ENCODE results near the gene CNTN2.
A peak's percentile ranks its signal among the peaks of the same experiment; 100 is the strongest.

CNTN2 gene

GRCh38 chr1:205075642-205076155 is 32.7 kb downstream of the CNTN2 start:
- no peak for DNase-seq

DNA sequence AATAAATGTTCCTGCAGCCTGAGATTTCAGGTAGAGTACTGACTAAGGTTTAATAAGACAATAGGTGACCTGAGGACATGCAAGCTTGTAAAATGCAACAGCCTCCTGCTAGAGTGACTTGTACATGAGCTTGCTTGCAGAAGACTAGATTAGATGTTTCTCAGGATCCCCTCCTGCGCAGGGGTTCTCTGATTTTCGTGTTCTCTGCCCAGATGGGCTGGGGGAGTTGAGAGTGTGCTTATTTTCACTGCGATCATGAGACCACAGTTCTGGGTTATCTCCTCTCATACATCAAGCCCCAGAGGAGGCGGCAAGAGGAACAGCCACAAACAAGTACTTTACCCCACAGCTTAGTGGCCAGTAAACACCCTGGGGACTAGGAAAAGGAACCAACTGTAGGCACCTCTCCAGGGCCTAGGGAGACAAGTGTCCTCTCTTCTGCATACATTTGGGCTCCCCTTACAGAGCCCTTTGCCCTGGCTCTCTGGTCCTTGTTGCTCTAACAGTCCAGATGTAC is 33.3 kb downstream of the CNTN2 start:
- DNase-seq = no peak

GRCh38 chr1:205077158-205077933 is 34.3 kb downstream of the CNTN2 start:
- no peak for DNase-seq

- DNase-seq = no peak
Measured at GRCh38 chr1:205077934-205078311, 34.9 kb downstream of the CNTN2 start.

- DNase-seq = no peak
Measured at GRCh38 chr1:205082431-205082830, 39.4 kb downstream of the CNTN2 start.

- no peak for DNase-seq
Measured at GRCh38 chr1:205084360-205084759, 41.3 kb downstream of the CNTN2 start, which contains the start of gene TMEM81. Gene TMEM81, minus strand, starts transcription at chr1:205084460. Its CDS starts 140 bp downstream, at chr1:205084320.

DNA sequence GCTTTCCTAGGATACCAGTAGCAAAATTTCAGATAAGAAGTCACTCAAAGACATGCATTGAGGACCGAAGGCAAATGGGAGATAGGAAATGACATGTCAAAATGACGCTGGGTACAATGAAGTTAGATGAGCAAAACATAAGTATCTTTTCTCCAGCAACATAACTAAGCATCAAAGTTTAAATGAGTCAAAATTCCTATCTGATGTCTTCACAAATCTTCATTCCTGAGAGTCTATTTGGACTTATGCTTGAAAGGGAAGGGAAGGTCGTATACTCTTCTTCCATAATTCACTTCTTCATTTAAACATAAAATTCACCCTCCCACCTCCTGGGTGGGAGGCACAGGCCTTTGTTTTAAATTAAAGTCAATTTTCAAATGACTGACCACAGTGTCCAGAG is 45.3 kb downstream of the CNTN2 start:
- DNase-seq = no peak

- no peak for DNase-seq
Measured at GRCh38 chr1:205091043-205091740, 48.2 kb downstream of the CNTN2 start.

DNA sequence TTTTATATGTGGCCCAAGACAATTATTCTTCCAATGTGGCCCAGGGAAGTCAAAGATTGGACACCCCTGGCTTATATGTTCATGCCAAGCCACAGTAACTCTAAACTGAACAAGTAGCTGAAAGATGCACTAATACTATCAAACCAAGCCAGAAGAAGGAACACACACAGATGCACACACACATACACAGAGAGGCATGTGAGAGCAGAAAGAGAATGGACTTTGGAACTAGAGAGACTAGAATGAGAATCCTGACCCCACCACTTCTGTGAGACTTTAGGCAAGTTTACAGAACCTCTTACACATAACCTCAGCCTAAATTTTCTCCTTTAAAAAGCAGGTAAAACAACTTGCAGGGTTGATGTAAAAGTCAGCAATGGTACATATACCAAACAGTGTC is 52.4 kb downstream of the CNTN2 start:
- no peak for DNase-seq

DNA sequence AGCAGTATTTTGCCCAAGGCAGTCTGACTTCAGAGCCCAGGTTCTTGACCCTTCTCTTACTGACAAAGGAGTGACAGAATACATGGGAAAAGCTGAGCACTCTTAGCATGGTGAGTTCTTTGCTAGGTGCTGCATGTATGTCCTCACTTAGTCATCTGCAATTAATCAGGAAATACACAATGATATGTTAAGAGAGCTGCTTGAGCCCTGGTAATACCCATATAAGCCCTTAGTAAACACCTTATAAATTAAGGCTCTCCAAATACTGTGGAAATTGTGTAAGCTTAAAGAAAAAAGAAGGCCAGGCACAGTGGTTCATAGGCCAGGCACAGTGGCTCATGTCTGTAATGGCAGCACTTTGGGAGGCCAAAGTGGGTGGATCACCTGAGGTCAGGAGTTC is 55.2 kb downstream of the CNTN2 start:
- DNase-seq = no peak

DNA sequence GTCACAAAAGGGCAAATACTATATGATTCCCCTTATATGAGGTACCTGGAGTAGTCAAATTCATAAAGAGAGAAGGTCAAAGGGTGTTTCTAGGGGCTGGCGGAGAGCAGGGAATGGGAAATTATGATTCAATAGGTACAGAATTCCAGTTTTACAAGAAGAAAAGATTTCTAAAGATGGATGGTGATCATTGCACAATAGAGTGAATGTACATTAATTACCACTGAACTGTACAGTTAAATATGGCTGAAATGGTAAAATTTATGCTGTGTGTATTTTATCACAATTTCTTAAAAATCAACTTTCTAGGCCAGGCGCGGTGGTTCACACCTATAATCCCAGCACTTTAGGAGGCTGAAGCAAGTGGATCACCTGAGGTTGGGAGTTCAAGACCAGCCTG is 59.4 kb downstream of the CNTN2 start:
- DNase-seq = no peak

- DNase-seq = no peak
Measured at GRCh38 chr1:205107327-205107726, 64.3 kb downstream of the CNTN2 start.

- DNase-seq = no peak
Measured at GRCh38 chr1:205108464-205108863, 65.5 kb downstream of the CNTN2 start.

DNA sequence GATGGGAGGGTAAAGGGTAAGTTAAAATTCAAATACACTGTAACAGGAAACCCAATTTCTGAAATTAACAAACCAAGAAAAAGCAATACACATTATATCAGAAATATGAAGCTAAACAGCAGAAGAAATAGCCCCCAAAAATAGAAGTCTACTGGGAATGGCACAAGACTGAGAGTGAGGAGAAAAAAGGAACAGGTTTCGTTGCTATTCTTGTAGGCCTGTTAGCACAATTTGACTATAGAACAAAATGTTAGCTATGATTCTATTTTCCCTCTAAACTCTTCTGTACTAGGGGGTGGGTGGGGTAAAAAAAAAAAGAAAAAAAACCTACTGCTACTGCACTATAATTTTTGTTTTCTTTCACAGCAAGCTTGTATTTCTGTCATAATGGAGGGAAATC is 66.3 kb downstream of the CNTN2 start:
- DNase-seq = no peak

- no peak for DNase-seq
Measured at GRCh38 chr1:205109711-205110110, 66.7 kb downstream of the CNTN2 start.

- DNase-seq = no peak
Measured at GRCh38 chr1:205111354-205111753, 68.3 kb downstream of the CNTN2 start.

- DNase-seq = no peak
Measured at GRCh38 chr1:205118752-205119151, 75.7 kb downstream of the CNTN2 start.

DNA sequence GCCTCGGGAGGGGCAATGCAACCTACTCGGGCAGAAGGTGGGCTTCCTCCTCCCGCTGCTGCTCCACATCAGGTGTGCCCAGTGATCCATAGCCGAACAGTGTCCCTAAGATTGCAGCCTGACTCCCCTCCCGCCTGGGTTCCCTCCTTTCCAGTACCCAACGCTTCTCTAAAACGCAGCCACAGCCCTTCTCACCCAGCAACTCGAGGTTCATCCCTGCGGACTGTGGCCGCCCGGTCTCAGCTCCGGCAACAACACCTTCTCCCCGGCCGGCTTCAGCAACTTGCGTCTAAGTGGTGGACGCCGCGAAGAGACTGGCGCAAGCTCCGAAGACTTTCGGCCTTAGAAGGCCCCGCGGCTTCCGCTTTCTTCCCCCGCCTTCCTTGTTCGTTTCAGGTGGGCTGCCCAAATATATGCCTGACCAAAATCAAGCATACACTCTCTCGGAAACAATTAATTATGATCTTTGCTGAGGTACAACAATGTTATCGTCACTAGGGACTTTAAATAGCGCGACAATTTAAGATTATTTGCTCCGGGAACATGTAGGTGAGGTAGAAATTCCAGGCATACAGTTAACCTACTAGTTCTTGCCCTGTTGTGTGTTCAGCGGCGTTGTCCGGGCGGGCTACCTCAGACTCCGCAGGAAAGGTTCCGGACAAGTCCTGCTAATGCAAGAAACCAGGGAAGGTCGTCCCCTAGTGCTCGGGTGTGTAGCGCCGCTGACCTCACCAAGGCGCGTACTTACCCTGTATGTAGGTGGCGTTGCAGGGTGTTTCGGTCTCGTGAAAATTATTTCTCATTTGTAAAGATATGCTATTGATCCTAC is 78.9 kb downstream of the CNTN2 start, which contains the start of gene RBBP5:
Gene RBBP5, minus strand, starts transcription at position 319 of the 829 bp plus-strand sequence. Its CDS starts 105 bp downstream, at position 214.
- peak; percentile 85 for DNase-seq

DNA sequence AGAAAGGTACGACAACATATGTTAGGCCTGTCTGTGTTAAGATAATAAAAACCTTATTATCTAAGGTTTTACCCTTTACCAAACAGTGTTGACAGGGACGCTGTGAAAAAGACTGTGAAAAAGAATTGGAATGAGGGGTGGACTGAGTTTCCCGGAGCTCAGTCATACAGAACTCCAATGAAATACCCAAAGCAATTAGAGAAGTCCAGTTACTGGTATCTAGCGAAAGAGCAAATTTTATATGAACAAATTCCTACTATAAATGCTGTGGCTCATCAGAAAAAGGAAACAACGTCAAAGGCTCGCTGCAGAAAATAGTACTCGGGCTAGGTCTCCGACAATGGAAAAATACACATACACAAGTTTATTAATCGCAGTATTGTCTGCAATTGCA is 79.5 kb downstream of the CNTN2 start:
- DNase-seq = no peak

DNA sequence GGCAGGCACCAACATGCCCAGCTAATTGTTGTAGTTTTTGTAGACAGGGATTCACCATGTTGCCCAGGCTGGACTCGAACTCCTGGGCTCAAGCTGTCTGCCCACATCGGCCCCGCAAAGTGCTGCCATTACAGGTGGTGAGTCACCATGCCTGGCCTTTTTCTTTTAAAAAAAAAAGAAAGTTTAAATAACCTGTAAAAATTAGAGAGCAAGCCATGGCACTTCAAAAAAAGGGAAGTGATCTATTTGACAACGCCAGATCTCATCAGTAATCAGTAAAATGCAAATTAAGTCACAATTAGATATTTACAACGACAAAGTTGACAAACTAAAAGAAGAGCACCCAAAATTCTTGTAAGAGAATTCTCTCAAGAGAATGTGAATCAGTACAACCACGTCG is 81.7 kb downstream of the CNTN2 start:
- DNase-seq = no peak

GRCh38 chr1:205127646-205128045 is 84.6 kb downstream of the CNTN2 start:
- no peak for DNase-seq
